GM18505 (cell line): ENCODE results near the gene LHPP.

ENCODE experiments used
- ATAC-seq: cut with Tn5 transposase; IDR thresholded peaks from one replicate; pipeline ENCODE4 v1.9.1; 2021; ENCODE audit not compliant: unreplicated experiment
- POLR2A ChIP-seq: IDR thresholded peaks from 4 replicates; pipeline ENCODE4 v1.6.1; 2011; ENCODE audit warnings: borderline replicate concordance; ENCODE audit not compliant: insufficient read depth, insufficient read length; ENCODE audit errors: extremely low read depth

LHPP gene

GRCh38 chr10:124589491-124590041 is 127.9 kb downstream of the LHPP start:
- no peak for TF ChIP-seq POLR2A
- ATAC-seq, result no peak

GRCh38 chr10:124590216-124591122 is 128.8 kb downstream of the LHPP start:
- no peak for TF ChIP-seq POLR2A
- ATAC-seq, result no peak

GRCh38 chr10:124591123-124591495 is 129.5 kb downstream of the LHPP start:
- no peak for TF ChIP-seq POLR2A
- ATAC-seq, result no peak

GRCh38 chr10:124592101-124592500 is 130.5 kb downstream of the LHPP start:
- no peak for ATAC-seq
- TF ChIP-seq POLR2A, result no peak

- ATAC-seq, result no peak
- TF ChIP-seq POLR2A, result no peak
These were observed 131.3 kb downstream of the LHPP start for GRCh38 chr10:124592736-124593430.

GRCh38 chr10:124593431-124593985 is 131.9 kb downstream of the LHPP start:
- no peak for TF ChIP-seq POLR2A
- no peak for ATAC-seq

- TF ChIP-seq POLR2A, result no peak
These were observed 132.6 kb downstream of the LHPP start for GRCh38 chr10:124594240-124594639.

GRCh38 chr10:124595143-124595883 is 133.7 kb downstream of the LHPP start:
- ATAC-seq, result no peak
- no peak for TF ChIP-seq POLR2A

More at GRCh38 chr10:124594240-124594639, 132.6 kb downstream of the LHPP start:
- no peak for ATAC-seq

- ATAC-seq, result no peak
- no peak for TF ChIP-seq POLR2A
These were observed 134.6 kb downstream of the LHPP start for GRCh38 chr10:124596116-124596785.

- TF ChIP-seq POLR2A, result no peak
- ATAC-seq, result no peak
These were observed 135.6 kb downstream of the LHPP start for GRCh38 chr10:124596962-124597845.

- ATAC-seq, result no peak
- TF ChIP-seq POLR2A, result no peak
These were observed 136.2 kb downstream of the LHPP start for GRCh38 chr10:124597846-124598165.
